WTC11 (cell line): ENCODE measurements around the gene FST. TPM values are rescaled to one million over a fixed set of nuclear protein-coding genes. Genes with fewer than 3 reads are reported as not detected.

Experiments used
- ATAC-seq: fragments of 200-7000 bp; cut with Tn5 transposase; 2 replicates; pipeline ENCODE4 v1.10.0; 2021; ENCODE audit warnings: mild to moderate bottlenecking, moderate library complexity
- CTCF ChIA-PET: fragments of 300-600 bp; sonication (Branson Sonifier 250); formaldehyde crosslinking; loops from one replicate; lab custom pipeline; 2021; ENCODE audit warnings: antibody characterized with exemption; lab: Charles Lee
- POLR2A ChIA-PET: fragments of 350-600 bp; sonication (Branson Sonifier 250); formaldehyde crosslinking; loops from one replicate; lab custom pipeline; 2021; ENCODE audit warnings: antibody characterized with exemption; lab: Charles Lee
- DNase-seq: peaks from one replicate; pipeline ENCODE4 v3.0.0; 2021; ENCODE audit warnings: low spot score
- H3K27ac Mint-ChIP-seq: 2 replicates; pipeline ENCODE4 v1.8.0; 2021; ENCODE audit warnings: mixed read lengths
- H3K27me3 Mint-ChIP-seq: 2 replicates; pipeline ENCODE4 v1.8.0; 2021; ENCODE audit warnings: low read depth, mild to moderate bottlenecking, moderate library complexity, mixed read lengths
- H3K36me3 Mint-ChIP-seq: 2 replicates; pipeline ENCODE4 v1.8.0; 2021; ENCODE audit warnings: mixed read lengths
- H3K4me1 Mint-ChIP-seq: 2 replicates; pipeline ENCODE4 v1.8.0; 2022; ENCODE audit warnings: mixed read lengths
- H3K4me3 Mint-ChIP-seq: 2 replicates; pipeline ENCODE4 v1.8.0; 2021; ENCODE audit warnings: mild to moderate bottlenecking, moderate library complexity, mixed read lengths
- H3K9me3 Mint-ChIP-seq: 2 replicates; pipeline ENCODE4 v1.8.0; 2021; ENCODE audit warnings: mixed read lengths
- ATF1 ChIP-seq: sonication (generic); formaldehyde crosslinking; IDR thresholded peaks from 2 replicates; pipeline ENCODE4 v1.8.1; 2023; ENCODE audit warnings: mild to moderate bottlenecking, moderate library complexity, missing genetic modification reagents
- CREB1 ChIP-seq: sonication (generic); formaldehyde crosslinking; IDR thresholded peaks from 2 replicates; pipeline ENCODE4 v1.8.0; 2023; ENCODE audit warnings: mild to moderate bottlenecking, missing genetic modification reagents
- EMX1 ChIP-seq: fragments of 250-450 bp; sonication (Bioruptor Pico); IDR thresholded peaks from 2 replicates; pipeline ENCODE4 v1.8.0; 2021; ENCODE audit warnings: mild to moderate bottlenecking
- GABPB1 ChIP-seq: sonication (generic); formaldehyde crosslinking; IDR thresholded peaks from 2 replicates; pipeline ENCODE4 v1.8.1; 2023; ENCODE audit warnings: mild to moderate bottlenecking, missing genetic modification reagents
- GRHL2 ChIP-seq: fragments of 250-450 bp; sonication (Bioruptor Pico); IDR thresholded peaks from 2 replicates; pipeline ENCODE4 v1.8.0; 2022; ENCODE audit warnings: mild to moderate bottlenecking, moderate library complexity; ENCODE audit not compliant: insufficient replicate concordance, severe bottlenecking
- GTF2I ChIP-seq: fragments of 250-450 bp; sonication (Bioruptor Pico); conservative IDR thresholded peaks from 2 replicates; pipeline ENCODE4 v1.4.0; 2021; ENCODE audit warnings: mild to moderate bottlenecking
- JAZF1 ChIP-seq: fragments of 250-450 bp; sonication (Bioruptor Pico); IDR thresholded peaks from 2 replicates; pipeline ENCODE4 v1.9.0; 2021; ENCODE audit warnings: moderate library complexity, mild to moderate bottlenecking, inconsistent platforms
- KAT7 ChIP-seq: sonication (generic); formaldehyde crosslinking; IDR thresholded peaks from 2 replicates; pipeline ENCODE4 v1.8.1; 2023; ENCODE audit warnings: missing genetic modification reagents, mild to moderate bottlenecking, borderline replicate concordance
- MXD4 ChIP-seq: fragments of 250-450 bp; sonication (Bioruptor Pico); IDR thresholded peaks from 2 replicates; pipeline ENCODE4 v1.8.0; 2021; ENCODE audit warnings: mild to moderate bottlenecking, moderate library complexity, borderline replicate concordance
- NFE2L1 ChIP-seq: sonication (generic); formaldehyde crosslinking; IDR thresholded peaks from 2 replicates; pipeline ENCODE4 v1.8.1; 2023; ENCODE audit warnings: missing genetic modification reagents
- NR1H2 ChIP-seq: sonication (generic); formaldehyde crosslinking; IDR thresholded peaks from 2 replicates; pipeline ENCODE4 v1.9.0; 2021; ENCODE audit warnings: mild to moderate bottlenecking, moderate library complexity, missing genetic modification reagents
- PRRX2 ChIP-seq: fragments of 250-450 bp; sonication (Bioruptor Pico); IDR thresholded peaks from 2 replicates; pipeline ENCODE4 v1.8.0; 2021; ENCODE audit warnings: mild to moderate bottlenecking
- RELA ChIP-seq: sonication (generic); formaldehyde crosslinking; IDR thresholded peaks from 2 replicates; pipeline ENCODE4 v1.8.1; 2022; ENCODE audit warnings: missing genetic modification reagents, mild to moderate bottlenecking, borderline replicate concordance
- SMAD4 ChIP-seq: sonication (generic); formaldehyde crosslinking; IDR thresholded peaks from 2 replicates; pipeline ENCODE4 v1.8.0; 2022; ENCODE audit warnings: mild to moderate bottlenecking, missing genetic modification reagents
- ZNF138 ChIP-seq: sonication (generic); formaldehyde crosslinking; conservative IDR thresholded peaks from 2 replicates; pipeline ENCODE4 v1.8.1; 2022; ENCODE audit warnings: mild to moderate bottlenecking, moderate library complexity, missing genetic modification reagents
- ZNF416 ChIP-seq: fragments of 250-450 bp; sonication (Bioruptor Pico); IDR thresholded peaks from 2 replicates; pipeline ENCODE4 v1.9.0; 2021; ENCODE audit warnings: mild to moderate bottlenecking, inconsistent platforms
- total RNA-seq: library from RNA; stranded (reverse); gene quantifications from 3 replicates; pipeline ENCODE4 v1.2.3, GENCODE V29; 2021
- TF ChIP-seq, protein P1 (sequence below): sonication (generic); formaldehyde crosslinking; IDR thresholded peaks from 2 replicates; pipeline ENCODE4 v1.8.0; 2023; ENCODE audit warnings: missing genetic modification reagents
- TF ChIP-seq, protein P2 (sequence below): sonication (generic); formaldehyde crosslinking; IDR thresholded peaks from 2 replicates; pipeline ENCODE4 v1.8.1; 2023; ENCODE audit warnings: mild to moderate bottlenecking, missing genetic modification reagents, moderate library complexity
- TF ChIP-seq, protein P3 (sequence below): sonication (generic); formaldehyde crosslinking; IDR thresholded peaks from 2 replicates; pipeline ENCODE4 v1.8.1; 2023; ENCODE audit warnings: mild to moderate bottlenecking, moderate library complexity, missing genetic modification reagents
- TF ChIP-seq, protein P4 (sequence below): sonication (generic); formaldehyde crosslinking; IDR thresholded peaks from 2 replicates; pipeline ENCODE4 v1.8.1; 2023; ENCODE audit warnings: mild to moderate bottlenecking, missing genetic modification reagents, moderate library complexity

FST gene
- total RNA-seq, 1 experiment from 2014 or later = 11.8 TPM

DNA sequence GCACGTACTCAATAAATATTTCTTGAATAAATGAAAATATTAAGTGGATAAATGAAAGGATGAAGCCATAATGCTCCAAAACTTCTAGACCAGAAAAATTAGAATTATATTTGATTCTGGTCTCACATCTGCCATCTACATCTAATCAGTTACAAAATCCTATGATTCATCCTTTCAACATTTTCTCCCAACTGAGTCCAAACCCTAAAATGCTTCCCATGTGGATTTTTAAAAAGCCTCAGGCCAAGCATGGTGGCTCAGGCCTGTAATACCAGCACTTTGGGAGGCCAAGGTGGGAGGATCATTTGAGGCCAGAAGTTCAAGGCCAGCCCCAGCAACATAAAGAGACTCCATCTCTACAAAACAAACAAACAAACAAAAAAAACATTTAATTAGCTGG, 31.6 kb upstream of the FST start (continued):
- TF ChIP-seq NFE2L1 (CRISPR knock-in tag) = no peak

DNA sequence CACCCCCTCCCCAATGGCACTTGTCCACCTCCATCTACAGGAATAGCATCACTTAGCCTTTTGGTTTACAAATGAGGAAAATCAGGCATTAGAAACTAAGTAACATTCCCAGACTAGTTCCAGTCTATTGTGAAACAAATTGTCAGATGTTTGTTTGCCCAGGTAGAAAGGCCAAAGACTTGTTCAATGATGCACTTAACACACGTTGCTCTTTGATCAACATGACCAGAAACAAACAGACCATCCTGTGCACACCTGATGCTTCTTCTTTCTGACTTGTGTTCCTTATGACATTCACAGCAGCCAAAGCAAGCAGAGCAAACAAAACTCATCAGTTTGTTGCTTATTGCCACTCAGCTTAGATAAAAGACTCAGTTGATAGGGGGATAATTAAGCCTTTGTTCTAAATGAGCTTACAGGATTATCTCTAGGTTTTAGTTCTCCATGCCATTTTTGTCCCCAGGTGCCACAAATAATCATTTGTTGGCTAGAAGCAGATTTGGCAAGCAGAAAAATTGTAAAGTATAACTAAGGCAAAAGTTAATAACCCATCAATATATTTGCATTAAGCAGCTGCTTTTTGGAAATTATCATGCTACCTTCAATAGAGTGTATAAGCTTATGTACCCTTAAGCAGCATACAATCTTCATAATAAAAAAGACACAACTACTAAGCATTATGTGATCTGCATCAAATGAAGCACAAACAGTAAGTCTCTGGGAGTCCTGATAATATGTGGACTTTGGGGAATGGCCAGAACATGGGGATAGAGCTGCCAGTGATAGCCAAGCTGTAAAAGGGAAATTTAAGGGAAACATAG, 26.3 kb upstream of the FST start:
- ChIA-PET CTCF (no interaction called here), POLR2A (no interaction called here)
- H3K36me3 Mint-ChIP-seq = peaks cover 6% of the 10 kb centered on the region
- peaks cover 19% of the 10 kb centered on the region for H3K4me1 Mint-ChIP-seq
- H3K27me3 Mint-ChIP-seq = peaks cover 14% of the 10 kb centered on the region
- H3K27ac Mint-ChIP-seq = no peak overlapping the region
- ATAC-seq = no peak
- TF ChIP-seq ZNF138 (CRISPR knock-in tag) (no peak), GABPB1 (CRISPR knock-in tag) (no peak), GRHL2 (CRISPR knock-in tag) (no peak), GTF2I (CRISPR knock-in tag) (no peak), PRRX2 (CRISPR knock-in tag) (no peak), MXD4 (CRISPR knock-in tag) (no peak), CREB1 (CRISPR knock-in tag) (no peak), EMX1 (CRISPR knock-in tag) (no peak), ATF1 (no peak), NR1H2 (CRISPR knock-in tag) (no peak)
- TF ChIP-seq, protein P1, sequence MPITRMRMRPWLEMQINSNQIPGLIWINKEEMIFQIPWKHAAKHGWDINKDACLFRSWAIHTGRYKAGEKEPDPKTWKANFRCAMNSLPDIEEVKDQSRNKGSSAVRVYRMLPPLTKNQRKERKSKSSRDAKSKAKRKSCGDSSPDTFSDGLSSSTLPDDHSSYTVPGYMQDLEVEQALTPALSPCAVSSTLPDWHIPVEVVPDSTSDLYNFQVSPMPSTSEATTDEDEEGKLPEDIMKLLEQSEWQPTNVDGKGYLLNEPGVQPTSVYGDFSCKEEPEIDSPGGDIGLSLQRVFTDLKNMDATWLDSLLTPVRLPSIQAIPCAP (CRISPR knock-in tag) = no peak
- H3K4me3 Mint-ChIP-seq = no peak overlapping the region
- peaks cover 8% of the 10 kb centered on the region for H3K9me3 Mint-ChIP-seq
- DNase-seq = no peak

DNA sequence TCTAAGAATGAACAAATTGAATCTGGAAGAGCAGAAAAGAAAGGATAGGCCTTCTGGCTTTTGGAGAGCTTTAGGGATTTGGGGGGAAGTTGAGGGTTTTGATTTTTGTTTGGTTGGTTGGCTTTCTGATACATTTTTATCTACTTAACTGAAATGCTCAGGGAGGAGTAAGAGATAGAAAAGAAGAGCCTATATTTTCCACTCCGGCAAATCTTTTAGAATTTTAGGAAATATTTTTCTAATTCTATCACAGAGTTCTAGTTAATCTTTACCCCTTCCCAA, 25.8 kb upstream of the FST start:
- peaks cover 14% of the 10 kb centered on the region for H3K27me3 Mint-ChIP-seq
- H3K4me1 Mint-ChIP-seq = peaks cover 20% of the 10 kb centered on the region
- CTCF ChIA-PET = no interaction called here
- peaks cover 13% of the 10 kb centered on the region for H3K9me3 Mint-ChIP-seq
- TF ChIP-seq, protein P2, sequence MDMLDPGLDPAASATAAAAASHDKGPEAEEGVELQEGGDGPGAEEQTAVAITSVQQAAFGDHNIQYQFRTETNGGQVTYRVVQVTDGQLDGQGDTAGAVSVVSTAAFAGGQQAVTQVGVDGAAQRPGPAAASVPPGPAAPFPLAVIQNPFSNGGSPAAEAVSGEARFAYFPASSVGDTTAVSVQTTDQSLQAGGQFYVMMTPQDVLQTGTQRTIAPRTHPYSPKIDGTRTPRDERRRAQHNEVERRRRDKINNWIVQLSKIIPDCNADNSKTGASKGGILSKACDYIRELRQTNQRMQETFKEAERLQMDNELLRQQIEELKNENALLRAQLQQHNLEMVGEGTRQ (CRISPR knock-in tag) = no peak
- no peak for TF ChIP-seq JAZF1 (CRISPR knock-in tag)
- TF ChIP-seq, all 79 proteins: peak for 0
- ATAC-seq (no peak), DNase-seq (no peak)
- Mint-ChIP-seq H3K4me3 (no peak overlapping the region), H3K27ac (no peak overlapping the region), H3K36me3 (peaks cover 11% of the 10 kb centered on the region)
- POLR2A ChIA-PET = no interaction called here

DNA sequence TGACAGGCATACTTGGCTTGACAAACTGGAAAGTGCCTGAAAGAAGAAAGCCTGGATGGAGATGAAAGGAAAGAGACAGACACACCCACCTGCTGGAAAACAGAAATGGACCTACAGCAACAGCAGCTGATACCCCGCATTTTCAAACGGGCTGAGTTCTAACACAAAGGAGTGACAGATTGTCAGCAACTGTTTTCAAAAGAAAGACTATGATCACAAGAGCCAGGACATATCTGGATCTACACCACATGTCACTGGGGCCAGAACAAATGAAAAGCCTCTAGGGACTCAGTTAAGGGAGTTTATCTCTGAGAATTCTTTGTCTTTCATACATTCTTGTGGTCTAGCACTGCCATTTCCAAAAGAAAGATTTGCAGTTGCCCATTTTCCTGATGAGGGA, 24.1 kb upstream of the FST start:
- Mint-ChIP-seq H3K27me3 (peaks cover 14% of the 10 kb centered on the region), H3K4me3 (no peak overlapping the region), H3K9me3 (peaks cover 19% of the 10 kb centered on the region), H3K4me1 (peaks cover 20% of the 10 kb centered on the region), H3K27ac (no peak overlapping the region), H3K36me3 (peaks cover 11% of the 10 kb centered on the region)
- ChIA-PET CTCF (no interaction called here), POLR2A (no interaction called here)
- TF ChIP-seq SMAD4 (CRISPR knock-in tag) (no peak), RELA (CRISPR knock-in tag) (no peak), KAT7 (CRISPR knock-in tag) (no peak), ZNF416 (CRISPR knock-in tag) (no peak)
- TF ChIP-seq, protein P1 (CRISPR knock-in tag) = no peak
- TF ChIP-seq, protein P3, sequence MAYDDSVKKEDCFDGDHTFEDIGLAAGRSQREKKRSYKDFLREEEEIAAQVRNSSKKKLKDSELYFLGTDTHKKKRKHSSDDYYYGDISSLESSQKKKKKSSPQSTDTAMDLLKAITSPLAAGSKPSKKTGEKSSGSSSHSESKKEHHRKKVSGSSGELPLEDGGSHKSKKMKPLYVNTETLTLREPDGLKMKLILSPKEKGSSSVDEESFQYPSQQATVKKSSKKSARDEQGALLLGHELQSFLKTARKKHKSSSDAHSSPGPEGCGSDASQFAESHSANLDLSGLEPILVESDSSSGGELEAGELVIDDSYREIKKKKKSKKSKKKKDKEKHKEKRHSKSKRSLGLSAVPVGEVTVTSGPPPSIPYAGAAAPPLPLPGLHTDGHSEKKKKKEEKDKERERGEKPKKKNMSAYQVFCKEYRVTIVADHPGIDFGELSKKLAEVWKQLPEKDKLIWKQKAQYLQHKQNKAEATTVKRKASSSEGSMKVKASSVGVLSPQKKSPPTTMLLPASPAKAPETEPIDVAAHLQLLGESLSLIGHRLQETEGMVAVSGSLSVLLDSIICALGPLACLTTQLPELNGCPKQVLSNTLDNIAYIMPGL (CRISPR knock-in tag) = no peak
- TF ChIP-seq, protein P4, sequence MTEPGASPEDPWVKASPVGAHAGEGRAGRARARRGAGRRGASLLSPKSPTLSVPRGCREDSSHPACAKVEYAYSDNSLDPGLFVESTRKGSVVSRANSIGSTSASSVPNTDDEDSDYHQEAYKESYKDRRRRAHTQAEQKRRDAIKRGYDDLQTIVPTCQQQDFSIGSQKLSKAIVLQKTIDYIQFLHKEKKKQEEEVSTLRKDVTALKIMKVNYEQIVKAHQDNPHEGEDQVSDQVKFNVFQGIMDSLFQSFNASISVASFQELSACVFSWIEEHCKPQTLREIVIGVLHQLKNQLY = no peak
- ATAC-seq = no peak
- DNase-seq = no peak
